ENCODE data around the gene GATAD2B. TPM values are rescaled to one million over a fixed set of nuclear protein-coding genes. Genes with fewer than 3 reads are reported as not detected.

GATAD2B gene
- total RNA-seq, 4 donors from 2014 or later = 16.8 to 26.5 (median 24.6) TPM

GRCh38 chr1:153888533-153888932, 34.2 kb downstream of the GATAD2B start:
- no peaks in the 10 kb centered on the region for H3K9me3 ChIP-seq
- 37 to 49% methylated on average over 3 of the region's 3 CpGs for WGBS, 2 donors
- H3K36me3 ChIP-seq = peaks cover 0 to 11% (median 0%) of the 10 kb centered on the region in 3 donors
- no peak for DNase-seq (ENCODE audit: low spot score in 2 of 2)
- peaks cover 0 to 22% (median 4%) of the 10 kb centered on the region in 4 donors for H3K4me1 ChIP-seq
- TF ChIP-seq EP300 (IDR thresholded peaks at IDR 0.05) = no peak
- TF ChIP-seq POLR2A (IDR thresholded peaks at IDR 0.05) = no peak
- no peak for TF ChIP-seq CTCF (IDR thresholded peaks at IDR 0.05)
- no peaks in the 10 kb centered on the region for H3K27me3 ChIP-seq
- no peak overlapping the region for H3K27ac ChIP-seq
- H3K4me3 ChIP-seq = no peak overlapping the region

GRCh38 chr1:153886127-153886526, 36.6 kb downstream of the GATAD2B start:
- WGBS, 2 donors = 64 to 68% methylated on average over 3 of the region's 3 CpGs
- no peak overlapping the region for H3K27ac ChIP-seq
- no peaks in the 10 kb centered on the region for H3K27me3 ChIP-seq
- H3K36me3 ChIP-seq = peaks cover 0 to 7% (median 0%) of the 10 kb centered on the region in 3 donors
- no peaks in the 10 kb centered on the region for H3K9me3 ChIP-seq
- H3K4me3 ChIP-seq = no peak overlapping the region
- DNase-seq (ENCODE audit: low spot score in 2 of 2) = no peak
- TF ChIP-seq CTCF (IDR thresholded peaks at IDR 0.05) = no peak
- no peak for TF ChIP-seq EP300 (IDR thresholded peaks at IDR 0.05)
- TF ChIP-seq POLR2A (IDR thresholded peaks at IDR 0.05) = no peak
- peaks cover 0 to 45% (median 23%) of the 10 kb centered on the region in 4 donors for H3K4me1 ChIP-seq

- Histone ChIP-seq H3K4me1 (peaks cover 0 to 55% (median 24%) of the 10 kb centered on the region in 4 donors), H3K36me3 (no peaks in the 10 kb centered on the region), H3K27ac (no peak overlapping the region), H3K27me3 (no peaks in the 10 kb centered on the region), H3K9me3 (no peaks in the 10 kb centered on the region), H3K4me3 (no peak overlapping the region)
- 92 to 93% methylated on average over 4 of the region's 4 CpGs for WGBS, 2 donors
- DNase-seq (ENCODE audit: low spot score in 2 of 2) = no peak
- TF ChIP-seq CTCF (IDR thresholded peaks at IDR 0.05) (no peak), POLR2A (IDR thresholded peaks at IDR 0.05) (no peak), EP300 (IDR thresholded peaks at IDR 0.05) (no peak)
Measured at GRCh38 chr1:153883223-153883622, 39.5 kb downstream of the GATAD2B start.

- H3K36me3 ChIP-seq = no peaks in the 10 kb centered on the region
- TF ChIP-seq CTCF (IDR thresholded peaks at IDR 0.05) (no peak), EP300 (IDR thresholded peaks at IDR 0.05) (no peak), POLR2A (IDR thresholded peaks at IDR 0.05) (no peak)
- no peaks in the 10 kb centered on the region for H3K9me3 ChIP-seq
- peaks cover 0 to 47% (median 23%) of the 10 kb centered on the region in 4 donors for H3K4me1 ChIP-seq
- H3K27ac ChIP-seq = peak overlapping the region in 2 of 4 donors; percentile 45 to 59
- H3K27me3 ChIP-seq = no peaks in the 10 kb centered on the region
- no peak for DNase-seq (ENCODE audit: low spot score in 2 of 2)
- H3K4me3 ChIP-seq = no peak overlapping the region
- WGBS, 2 donors = 59 to 61% methylated on average over 3 of the region's 3 CpGs
Measured at GRCh38 chr1:153882296-153882912, 40.4 kb downstream of the GATAD2B start.

GRCh38 chr1:153881751-153882150, 41.0 kb downstream of the GATAD2B start:
- Histone ChIP-seq H3K27ac (peak overlapping the region in 2 of 4 donors; percentile 45 to 59), H3K4me1 (peaks cover 0 to 42% (median 23%) of the 10 kb centered on the region in 4 donors), H3K36me3 (no peaks in the 10 kb centered on the region), H3K4me3 (peak overlapping the region in 2 of 4 donors; percentile 7), H3K9me3 (no peaks in the 10 kb centered on the region), H3K27me3 (no peaks in the 10 kb centered on the region)
- no peak for DNase-seq (ENCODE audit: low spot score in 2 of 2)
- TF ChIP-seq EP300 (IDR thresholded peaks at IDR 0.05) = no peak
- no peak for TF ChIP-seq POLR2A (IDR thresholded peaks at IDR 0.05)
- TF ChIP-seq CTCF (IDR thresholded peaks at IDR 0.05) = no peak
- WGBS, 2 donors = 6% methylated on average over 9 of the region's 9 CpGs
